AG10803 (cell line): ENCODE measurements around the gene HMMR.
"Not testable (repeated sequence)": the region's sequence is repeated elsewhere in the genome, so short reads cannot be mapped to it uniquely, and the experiment has no call there.

Experiments used
- DNase-seq: peaks from one replicate; pipeline ENCODE4 v3.0.0; 2010; ENCODE audit warnings: low read depth
- H3K4me3 ChIP-seq: 2 replicates; pipeline ENCODE4 v1.5.1; 2011; ENCODE audit warnings: mild to moderate bottlenecking, low read length, control low read depth
- TF ChIP-seq, protein P1 (sequence below): conservative IDR thresholded peaks from 2 replicates; pipeline ENCODE4 v1.5.1; 2011; ENCODE audit warnings: mild to moderate bottlenecking, low read length, control low read depth, inconsistent platforms

The HMMR gene

GRCh38 chr5:163532171-163533084, 72.0 kb downstream of the HMMR start:
- no peak for DNase-seq
- TF ChIP-seq, protein P1, sequence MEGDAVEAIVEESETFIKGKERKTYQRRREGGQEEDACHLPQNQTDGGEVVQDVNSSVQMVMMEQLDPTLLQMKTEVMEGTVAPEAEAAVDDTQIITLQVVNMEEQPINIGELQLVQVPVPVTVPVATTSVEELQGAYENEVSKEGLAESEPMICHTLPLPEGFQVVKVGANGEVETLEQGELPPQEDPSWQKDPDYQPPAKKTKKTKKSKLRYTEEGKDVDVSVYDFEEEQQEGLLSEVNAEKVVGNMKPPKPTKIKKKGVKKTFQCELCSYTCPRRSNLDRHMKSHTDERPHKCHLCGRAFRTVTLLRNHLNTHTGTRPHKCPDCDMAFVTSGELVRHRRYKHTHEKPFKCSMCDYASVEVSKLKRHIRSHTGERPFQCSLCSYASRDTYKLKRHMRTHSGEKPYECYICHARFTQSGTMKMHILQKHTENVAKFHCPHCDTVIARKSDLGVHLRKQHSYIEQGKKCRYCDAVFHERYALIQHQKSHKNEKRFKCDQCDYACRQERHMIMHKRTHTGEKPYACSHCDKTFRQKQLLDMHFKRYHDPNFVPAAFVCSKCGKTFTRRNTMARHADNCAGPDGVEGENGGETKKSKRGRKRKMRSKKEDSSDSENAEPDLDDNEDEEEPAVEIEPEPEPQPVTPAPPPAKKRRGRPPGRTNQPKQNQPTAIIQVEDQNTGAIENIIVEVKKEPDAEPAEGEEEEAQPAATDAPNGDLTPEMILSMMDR = no peak
- no peak overlapping the region for H3K4me3 ChIP-seq

- DNase-seq = no peak
- H3K4me3 ChIP-seq = no peak overlapping the region
- TF ChIP-seq, protein P1 = no peak
Measured at GRCh38 chr5:163533223-163533622, 72.8 kb downstream of the HMMR start.

DNA sequence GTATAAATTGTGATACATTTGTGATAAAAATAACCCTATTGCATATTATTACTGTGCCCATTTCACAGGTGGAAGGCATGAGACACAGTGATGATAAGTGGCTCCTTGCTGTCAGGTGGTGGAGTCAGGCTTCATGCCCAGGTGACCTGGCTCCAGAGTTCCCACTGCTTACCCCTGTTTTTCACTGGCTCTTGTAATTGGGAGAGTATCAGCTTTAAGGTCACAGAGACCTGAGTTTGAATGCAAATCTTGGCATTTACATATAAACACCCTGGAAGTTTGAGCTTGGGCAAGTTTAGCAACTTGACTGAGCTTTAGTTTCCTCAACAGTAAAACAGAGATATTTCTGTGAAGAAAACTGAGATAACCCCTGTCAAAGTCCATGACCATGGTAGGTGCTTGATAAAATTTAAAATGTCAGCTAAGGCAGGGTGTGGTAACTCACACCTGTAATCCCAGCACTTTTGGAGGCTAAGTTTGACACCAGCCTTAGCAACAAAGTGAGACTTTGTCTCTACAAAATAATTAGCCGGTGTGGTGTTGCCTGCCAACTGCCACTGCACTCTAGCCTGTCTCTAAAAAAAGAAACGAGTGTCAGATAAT, 74.2 kb downstream of the HMMR start:
- no peak overlapping the region for H3K4me3 ChIP-seq
- TF ChIP-seq, protein P1 = no peak
- no peak for DNase-seq

- H3K4me3 ChIP-seq = no peak overlapping the region
- TF ChIP-seq, protein P1 = no peak
- DNase-seq = no peak
Measured at GRCh38 chr5:163535290-163535689, 74.9 kb downstream of the HMMR start.

DNA sequence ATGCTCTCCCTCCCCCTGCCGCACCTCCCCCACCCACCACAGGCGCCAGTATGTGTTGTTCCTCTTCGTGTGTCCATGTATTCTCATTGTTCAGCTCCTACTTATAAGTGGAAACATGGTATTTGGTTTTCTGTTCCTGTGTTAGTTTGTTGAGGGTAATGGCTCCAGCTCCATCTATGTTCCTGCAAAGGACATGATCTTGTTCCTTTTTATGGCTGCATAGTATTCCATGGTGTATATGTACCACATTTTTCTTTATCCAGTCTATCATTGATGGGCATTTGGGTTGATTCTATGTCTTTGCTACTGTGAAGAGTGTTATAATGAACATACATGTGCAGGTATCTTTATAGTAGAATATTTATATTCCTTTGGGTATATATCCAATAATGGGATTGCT, 76.0 kb downstream of the HMMR start:
- not testable (repeated sequence) for H3K4me3 ChIP-seq, DNase-seq

DNA sequence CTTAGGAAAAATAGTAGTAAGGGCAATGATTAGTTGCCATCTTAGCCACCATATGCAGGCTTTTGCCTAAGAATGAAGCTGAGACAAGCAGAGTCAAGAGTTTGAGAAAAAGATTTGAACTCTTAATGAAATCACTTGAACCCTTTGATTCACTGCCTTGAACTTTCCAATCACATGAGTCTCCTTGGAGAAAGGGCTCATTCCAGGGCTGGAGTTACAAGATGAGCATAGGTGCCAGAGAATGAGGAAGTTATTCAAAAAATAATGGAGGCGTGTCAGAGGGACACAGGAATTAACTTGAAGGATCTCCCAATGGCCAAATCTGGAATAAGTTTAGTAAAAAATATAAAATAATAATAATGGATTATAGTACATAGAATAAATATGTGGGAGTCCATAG, 80.3 kb downstream of the HMMR start:
- no peak overlapping the region for H3K4me3 ChIP-seq
- no peak for DNase-seq
- TF ChIP-seq, protein P1 = no peak
